ENCODE results near the gene FCHSD2. TPM values are rescaled to one million over a fixed set of nuclear protein-coding genes. Genes with fewer than 3 reads are reported as not detected.

FCHSD2 gene
- total and polyA plus RNA-seq, 2 of the 13 experiments (the other 11 are each of a cell fraction or from before 2014, with no cell fraction given): 20.5 to 24.8 TPM

- TF ChIP-seq ARID5B (CRISPR knock-in tag; IDR thresholded peaks at IDR 0.05) (0 out of 2 replicates have a peak, but pooled peaks have one; percentile 15), KDM5B (CRISPR knock-in tag; IDR thresholded peaks at IDR 0.05; ENCODE audit: borderline replicate concordance) (0 out of 2 replicates have a peak, but pooled peaks have one; percentile 6), ZNF609 (CRISPR knock-in tag; IDR thresholded peaks at IDR 0.05; ENCODE audit: borderline replicate concordance) (no peak), ZMYM4 (CRISPR knock-in tag; IDR thresholded peaks at IDR 0.05) (peak; percentile 36; the same call in 1 of the 2 replicates), ZNF136 (CRISPR knock-in tag; IDR thresholded peaks at IDR 0.05; ENCODE audit: low read depth) (no peak), HOXA3 (CRISPR knock-in tag; IDR thresholded peaks at IDR 0.05) (peak; percentile 49; the same call in 1 of the 2 replicates), FLYWCH1 (CRISPR knock-in tag; IDR thresholded peaks at IDR 0.05) (no peak), ATF7-NPFF (CRISPR knock-in tag; IDR thresholded peaks at IDR 0.05; ENCODE audit: low read depth) (no peak), PRDM4 (CRISPR knock-in tag; IDR thresholded peaks at IDR 0.05; ENCODE audit: borderline replicate concordance) (no peak), SALL1 (CRISPR knock-in tag; IDR thresholded peaks at IDR 0.05) (peak; percentile 38; the same call in 1 of the 2 replicates), ELF4 (CRISPR knock-in tag; IDR thresholded peaks at IDR 0.05; ENCODE audit: borderline replicate concordance) (no peak), ZBTB7B (CRISPR knock-in tag; IDR thresholded peaks at IDR 0.05) (no peak)
Measured at GRCh38 chr11:73152861-73153483, 10.9 kb upstream of the FCHSD2 start (continued).
